DOHH2 (cell line): Measurements from ENCODE around the gene CAMTA1.

Experiments
- H3F3A ChIP-seq: fragments of 200-600 bp; sonication (generic), shearing (Covaris generic); 2 replicates; pipeline ENCODE4 v1.6.0; 2016; ENCODE audit warnings: antibody characterized with exemption, mild to moderate bottlenecking; ENCODE audit not compliant: control insufficient read depth, insufficient read depth
- H3K27ac ChIP-seq: fragments of 200-600 bp; sonication (generic); 2 replicates; pipeline ENCODE4 v1.5.1; 2014; ENCODE audit warnings: low read depth, mild to moderate bottlenecking, low read length, moderate library complexity
- H3K27me3 ChIP-seq: fragments of 200-600 bp; sonication (generic); 2 replicates; pipeline ENCODE4 v1.6.1; 2014; ENCODE audit warnings: mild to moderate bottlenecking, low read length, mixed read lengths; ENCODE audit not compliant: control insufficient read depth
- H3K36me3 ChIP-seq: fragments of 200-600 bp; sonication (generic); 2 replicates; pipeline ENCODE4 v1.6.1; 2014; ENCODE audit warnings: mild to moderate bottlenecking, low read length, moderate library complexity, mixed read lengths; ENCODE audit not compliant: control insufficient read depth
- H3K4me1 ChIP-seq: fragments of 200-600 bp; sonication (generic); 2 replicates; pipeline ENCODE4 v1.6.1; 2014; ENCODE audit warnings: mild to moderate bottlenecking, low read length, mixed read lengths; ENCODE audit not compliant: control insufficient read depth
- H3K4me2 ChIP-seq: fragments of 200-600 bp; sonication (generic); 2 replicates; pipeline ENCODE4 v1.6.0; 2014; ENCODE audit warnings: mild to moderate bottlenecking, low read length, moderate library complexity
- H3K4me3 ChIP-seq: fragments of 200-600 bp; sonication (generic); 2 replicates; pipeline ENCODE4 v1.5.1; 2014; ENCODE audit warnings: mild to moderate bottlenecking, low read length, mixed read lengths
- H3K79me2 ChIP-seq: fragments of 200-600 bp; sonication (generic); 2 replicates; pipeline ENCODE4 v1.6.1; 2014; ENCODE audit warnings: mild to moderate bottlenecking, low read length, mixed read lengths; ENCODE audit not compliant: control insufficient read depth
- H3K9me2 ChIP-seq: fragments of 200-600 bp; sonication (generic); replicated peaks from 2 replicates; pipeline ENCODE4 v1.6.1; 2014; ENCODE audit warnings: mild to moderate bottlenecking, low read length, mixed read lengths; ENCODE audit not compliant: control insufficient read depth
- H3K9me3 ChIP-seq: fragments of 200-600 bp; sonication (generic); 2 replicates; pipeline ENCODE4 v1.6.1; 2014; ENCODE audit warnings: antibody characterized with exemption, low read length, mixed read lengths; ENCODE audit not compliant: control insufficient read depth, insufficient read depth
- H4K20me1 ChIP-seq: fragments of 200-600 bp; sonication (generic); 2 replicates; pipeline ENCODE4 v1.6.0; 2014; ENCODE audit warnings: low read depth, mild to moderate bottlenecking, antibody characterized with exemption, low read length, moderate library complexity; ENCODE audit not compliant: control insufficient read depth, insufficient read depth
- EZH2phosphoT487 ChIP-seq: fragments of 200-600 bp; sonication (generic); IDR thresholded peaks from 2 replicates; pipeline ENCODE4 v1.6.1; 2017; ENCODE audit warnings: borderline replicate concordance, mild to moderate bottlenecking, antibody characterized with exemption, low read length, moderate library complexity, mixed read lengths
- TF ChIP-seq, protein P1 (sequence below): fragments of 200-600 bp; sonication (generic); IDR thresholded peaks from one replicate; pipeline ENCODE4 v1.5.1; 2014; ENCODE audit warnings: antibody characterized with exemption, mild to moderate bottlenecking, low read depth, low read length; ENCODE audit not compliant: poor library complexity, severe bottlenecking

Gene CAMTA1

DNA sequence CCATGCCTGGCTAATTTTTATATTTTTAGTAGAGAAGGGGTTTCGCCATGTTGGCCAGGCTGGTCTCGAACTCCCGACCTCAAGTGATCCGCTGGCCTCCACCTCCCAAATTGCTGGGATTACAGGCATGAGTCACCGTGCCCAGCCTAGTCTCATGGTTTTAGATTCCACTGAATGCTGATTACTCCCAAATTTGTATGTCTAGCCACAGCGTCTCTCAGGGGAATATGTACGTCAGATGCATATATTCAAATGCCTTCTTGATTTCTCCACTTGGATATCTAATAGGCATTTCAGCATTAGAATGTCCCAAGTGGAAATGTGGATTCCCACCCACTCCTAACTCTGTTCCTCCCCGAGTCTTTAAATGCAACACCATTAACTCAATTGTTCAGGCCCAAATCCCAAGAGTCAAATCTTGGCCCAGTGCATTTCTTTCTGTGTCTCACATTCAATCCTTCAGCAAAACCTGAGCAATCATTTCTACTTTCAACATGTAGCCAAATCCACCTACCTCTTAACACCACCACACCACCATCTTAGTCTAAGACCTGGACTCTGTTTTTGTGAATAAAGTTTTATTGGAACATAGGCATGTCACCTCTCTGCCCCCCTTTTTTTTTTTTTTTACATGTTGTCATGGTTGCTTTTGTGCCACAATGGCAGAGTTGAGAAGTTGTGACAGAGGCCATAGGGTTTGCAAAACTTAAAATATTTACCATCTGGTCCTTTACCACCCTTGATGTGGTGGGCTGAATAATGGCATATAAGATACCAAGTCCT, 9.8 kb upstream of the CAMTA1 start:
- no peaks in the 10 kb centered on the region for H3K36me3 ChIP-seq
- no peaks in the 10 kb centered on the region for H3K9me2 ChIP-seq
- H3K4me1 ChIP-seq, result peaks cover 21% of the 10 kb centered on the region
- no peak overlapping the region for H3K4me3 ChIP-seq
- TF ChIP-seq, protein P1, sequence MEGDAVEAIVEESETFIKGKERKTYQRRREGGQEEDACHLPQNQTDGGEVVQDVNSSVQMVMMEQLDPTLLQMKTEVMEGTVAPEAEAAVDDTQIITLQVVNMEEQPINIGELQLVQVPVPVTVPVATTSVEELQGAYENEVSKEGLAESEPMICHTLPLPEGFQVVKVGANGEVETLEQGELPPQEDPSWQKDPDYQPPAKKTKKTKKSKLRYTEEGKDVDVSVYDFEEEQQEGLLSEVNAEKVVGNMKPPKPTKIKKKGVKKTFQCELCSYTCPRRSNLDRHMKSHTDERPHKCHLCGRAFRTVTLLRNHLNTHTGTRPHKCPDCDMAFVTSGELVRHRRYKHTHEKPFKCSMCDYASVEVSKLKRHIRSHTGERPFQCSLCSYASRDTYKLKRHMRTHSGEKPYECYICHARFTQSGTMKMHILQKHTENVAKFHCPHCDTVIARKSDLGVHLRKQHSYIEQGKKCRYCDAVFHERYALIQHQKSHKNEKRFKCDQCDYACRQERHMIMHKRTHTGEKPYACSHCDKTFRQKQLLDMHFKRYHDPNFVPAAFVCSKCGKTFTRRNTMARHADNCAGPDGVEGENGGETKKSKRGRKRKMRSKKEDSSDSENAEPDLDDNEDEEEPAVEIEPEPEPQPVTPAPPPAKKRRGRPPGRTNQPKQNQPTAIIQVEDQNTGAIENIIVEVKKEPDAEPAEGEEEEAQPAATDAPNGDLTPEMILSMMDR, result no peak
- TF ChIP-seq EZH2phosphoT487, result no peak
- peaks cover 10% of the 10 kb centered on the region for H3K27me3 ChIP-seq
- H3K27ac ChIP-seq, result no peak overlapping the region
- H3K79me2 ChIP-seq, result no peaks in the 10 kb centered on the region
- H4K20me1 ChIP-seq, result no peaks in the 10 kb centered on the region
- no peak overlapping the region for H3K4me2 ChIP-seq
- no peaks in the 10 kb centered on the region for H3F3A ChIP-seq
- no peaks in the 10 kb centered on the region for H3K9me3 ChIP-seq

- TF ChIP-seq EZH2phosphoT487, result no peak
- TF ChIP-seq, protein P1, result no peak
- Histone ChIP-seq H3K27ac (no peak overlapping the region), H3K4me2 (no peak overlapping the region), H3K9me3 (no peaks in the 10 kb centered on the region), H3K27me3 (peaks cover under 1% of the 10 kb centered on the region), H3K79me2 (no peaks in the 10 kb centered on the region), H3F3A (no peaks in the 10 kb centered on the region), H4K20me1 (no peaks in the 10 kb centered on the region), H3K4me3 (no peak overlapping the region), H3K36me3 (no peaks in the 10 kb centered on the region), H3K4me1 (peaks cover 16% of the 10 kb centered on the region), H3K9me2 (no peaks in the 10 kb centered on the region)
Measured at GRCh38 chr1:6776389-6776788, 8.9 kb upstream of the CAMTA1 start.

DNA sequence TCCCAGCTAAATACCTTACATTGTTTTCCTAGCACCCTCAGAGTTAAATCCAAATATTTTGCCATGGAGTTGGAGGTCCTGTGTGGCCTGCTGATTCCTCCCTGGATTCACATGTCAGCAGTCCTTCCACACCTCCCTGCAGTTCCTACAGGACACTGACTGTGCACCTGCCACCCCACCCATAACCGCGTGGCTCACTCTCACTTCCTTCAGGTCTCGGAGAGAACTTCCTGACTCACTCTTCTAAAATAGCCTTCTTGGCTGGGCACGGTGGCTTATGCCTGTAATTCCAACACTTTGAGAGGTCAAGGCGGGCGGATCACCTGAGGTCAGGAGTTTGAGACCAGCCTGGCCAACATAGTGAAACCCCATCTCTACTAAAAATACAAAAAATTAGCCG, 8.4 kb upstream of the CAMTA1 start:
- no peaks in the 10 kb centered on the region for H3K9me3 ChIP-seq
- no peak overlapping the region for H3K4me3 ChIP-seq
- peaks cover 16% of the 10 kb centered on the region for H3K4me1 ChIP-seq
- H3K27me3 ChIP-seq, result no peaks in the 10 kb centered on the region; the same call in 1 of the 2 replicates
- H3F3A ChIP-seq, result no peaks in the 10 kb centered on the region
- TF ChIP-seq, protein P1, result no peak
- TF ChIP-seq EZH2phosphoT487, result no peak
- H4K20me1 ChIP-seq, result no peaks in the 10 kb centered on the region
- H3K79me2 ChIP-seq, result no peaks in the 10 kb centered on the region
- H3K4me2 ChIP-seq, result no peak overlapping the region
- no peaks in the 10 kb centered on the region for H3K36me3 ChIP-seq
- H3K27ac ChIP-seq, result no peak overlapping the region
- H3K9me2 ChIP-seq, result no peaks in the 10 kb centered on the region
